Gastrocnemius medialis (tissue), 4 donors: ENCODE data around the gene GPC6. TPM values are rescaled to one million over a fixed set of nuclear protein-coding genes. Genes with fewer than 3 reads are reported as not detected.

Experiments used
- ATAC-seq, 2 donors: fragments of 150-250 bp; one replicate each; pipeline ENCODE4 v1.9.1; 2016
- DNase-seq, 2 donors: peaks; one replicate each; pipeline ENCODE4 v3.0.0-alpha.2; 2019
- H3K27ac ChIP-seq, 4 donors: fragments of 200-600 bp; sonication (generic); 1 replicate in 1 of 4; 2 replicates in 3 of 4; pipeline ENCODE4 v1.5.1; 2016 to 2018; ENCODE audit warnings: mild to moderate bottlenecking in 2 of 4, moderate library complexity in 1 of 4
- H3K27me3 ChIP-seq, 3 donors: fragments of 200-600 bp; sonication (generic) in 2 of 3; 1 replicate in 1 of 3; 2 replicates in 2 of 3; pipeline versions ENCODE4 v1.5.1 to v1.6.0; 2016 to 2019; ENCODE audit warnings: mild to moderate bottlenecking in 1 of 3, moderate library complexity in 1 of 3
- H3K36me3 ChIP-seq, 2 donors: fragments of 200-600 bp; sonication (generic) in 1 of 2; one replicate each; pipeline ENCODE4 v1.5.1; 2017 to 2018
- H3K4me1 ChIP-seq, 2 donors: fragments of 200-600 bp; sonication (generic) in 1 of 2; one replicate each; pipeline ENCODE4 v1.5.1; 2016 to 2017; ENCODE audit warnings: mild to moderate bottlenecking in 2 of 2
- H3K4me3 ChIP-seq, 4 donors: fragments of 200-600 bp; sonication (generic) in 3 of 4; 1 replicate in 1 of 4; 2 replicates in 3 of 4; pipeline ENCODE4 v1.5.1; 2016 to 2019; ENCODE audit warnings: mild to moderate bottlenecking in 2 of 4
- H3K9me3 ChIP-seq, 3 donors: fragments of 200-600 bp; sonication (generic) in 2 of 3; 1 replicate in 1 of 3; 2 replicates in 2 of 3; pipeline ENCODE4 v1.5.1; 2016 to 2019
- CTCF ChIP-seq, 5 experiments: fragments of 450-650 bp in 3 of 5; fragments of 200-600 bp in 2 of 5; sonication (generic) in 2 of 5; IDR thresholded peaks in 4 of 5; conservative IDR thresholded peaks in 1 of 5; 1 replicate in 4 of 5; 2 replicates in 1 of 5; pipeline ENCODE4 v1.5.1; 2016 to 2019; ENCODE audit warnings: antibody characterized with exemption in 5 of 5, mild to moderate bottlenecking in 3 of 5, moderate library complexity in 3 of 5
- POLR2A ChIP-seq, 2 donors: fragments of 450-650 bp; IDR thresholded peaks; one replicate each; pipeline ENCODE4 v1.6.1; 2017; ENCODE audit warnings: antibody characterized with exemption in 2 of 2, mild to moderate bottlenecking in 2 of 2, moderate library complexity in 2 of 2
- in situ Hi-C, 4 donors: fragments of 200-750 bp; cut with MboI; loops; one replicate each; pipeline versions ENCODE4 v1.15.0 to v1.8.0; 2017; ENCODE audit warnings: low sequenced_read_pairs in 4 of 4
- intact Hi-C: fragments of 100-400 bp; cut with DNase I; formaldehyde crosslinking; loops from one replicate; pipeline ENCODE4 v1.15.1; 2023; ENCODE audit warnings: low total_unique reads
- total RNA-seq, 4 donors: library from RNA; depleted of rRNA; stranded (reverse); fragments of >200 nt; gene quantifications; one replicate each; pipeline versions ENCODE4 v1.1.0 to v1.2.3, GENCODE V29; 2016

Gene GPC6
- total RNA-seq, 4 donors from 2014 or later, result 0.47 to 0.88 (median 0.59) TPM

- intact Hi-C loops (no loop called here), in situ Hi-C loops (no loop called here)
- TF ChIP-seq CTCF (IDR thresholded peaks at IDR 0.05 in 4 of 5, conservative IDR thresholded peaks at IDR 0.05 in 1 of 5) (no peak), POLR2A (IDR thresholded peaks at IDR 0.05) (no peak)
- Histone ChIP-seq H3K36me3 (no peaks in the 10 kb centered on the region), H3K9me3 (no peaks in the 10 kb centered on the region), H3K4me3 (no peak overlapping the region), H3K4me1 (no peaks in the 10 kb centered on the region), H3K27ac (no peak overlapping the region), H3K27me3 (no peaks in the 10 kb centered on the region)
- no peak for DNase-seq
- ATAC-seq, result no peak
Measured at GRCh38 chr13:94382517-94382916, 1155.9 kb downstream of the GPC6 start.

GRCh38 chr13:94382960-94383359 lies 1156.4 kb downstream of the GPC6 start:
- no peaks in the 10 kb centered on the region for H3K9me3 ChIP-seq
- no peak overlapping the region for H3K27ac ChIP-seq
- ATAC-seq, result no peak
- H3K27me3 ChIP-seq, result no peaks in the 10 kb centered on the region
- in situ Hi-C loops, result no loop called here
- DNase-seq, result no peak
- TF ChIP-seq CTCF (IDR thresholded peaks at IDR 0.05 in 4 of 5, conservative IDR thresholded peaks at IDR 0.05 in 1 of 5) (no peak), POLR2A (IDR thresholded peaks at IDR 0.05) (no peak)
- H3K4me1 ChIP-seq, result no peaks in the 10 kb centered on the region
- no peaks in the 10 kb centered on the region for H3K36me3 ChIP-seq
- H3K4me3 ChIP-seq, result no peak overlapping the region
- intact Hi-C loops, result no loop called here

- in situ Hi-C loops, result no loop called here
- ATAC-seq, result no peak
Measured at GRCh38 chr13:94384231-94384905, 1157.8 kb downstream of the GPC6 start.

GRCh38 chr13:94387047-94387446 lies 1160.4 kb downstream of the GPC6 start:
- ATAC-seq (no peak), DNase-seq (no peak)
- H3K27me3 ChIP-seq, result no peaks in the 10 kb centered on the region
- in situ Hi-C loops, result no loop called here
- H3K27ac ChIP-seq, result no peak overlapping the region
- no peak overlapping the region for H3K4me3 ChIP-seq
- H3K9me3 ChIP-seq, result no peaks in the 10 kb centered on the region
- H3K36me3 ChIP-seq, result no peaks in the 10 kb centered on the region
- TF ChIP-seq CTCF (IDR thresholded peaks at IDR 0.05 in 4 of 5, conservative IDR thresholded peaks at IDR 0.05 in 1 of 5) (no peak), POLR2A (IDR thresholded peaks at IDR 0.05) (no peak)
- H3K4me1 ChIP-seq, result no peaks in the 10 kb centered on the region
- intact Hi-C loops, result no loop called here

More at GRCh38 chr13:94384231-94384905, 1157.8 kb downstream of the GPC6 start:
- Histone ChIP-seq H3K27ac (no peak overlapping the region), H3K4me1 (no peaks in the 10 kb centered on the region), H3K27me3 (no peaks in the 10 kb centered on the region), H3K36me3 (no peaks in the 10 kb centered on the region), H3K4me3 (no peak overlapping the region), H3K9me3 (no peaks in the 10 kb centered on the region)
- DNase-seq, result no peak
- intact Hi-C loops, result no loop called here
- TF ChIP-seq POLR2A (IDR thresholded peaks at IDR 0.05) (no peak), CTCF (IDR thresholded peaks at IDR 0.05 in 4 of 5, conservative IDR thresholded peaks at IDR 0.05 in 1 of 5) (no peak)
